DOHH2 (cell line): ENCODE measurements around the gene ACBD7.

Experiments
- CTCF ChIP-seq: fragments of 200-600 bp; sonication (generic); IDR thresholded peaks from one replicate; pipeline ENCODE4 v1.5.1; 2014; ENCODE audit warnings: antibody characterized with exemption, mild to moderate bottlenecking, low read depth, low read length; ENCODE audit not compliant: poor library complexity, severe bottlenecking
- EZH2phosphoT487 ChIP-seq: fragments of 200-600 bp; sonication (generic); IDR thresholded peaks from 2 replicates; pipeline ENCODE4 v1.6.1; 2017; ENCODE audit warnings: borderline replicate concordance, mild to moderate bottlenecking, antibody characterized with exemption, low read length, moderate library complexity, mixed read lengths

- TF ChIP-seq CTCF (no peak), EZH2phosphoT487 (no peak)
Observed at GRCh38 chr10:15099886-15100285, 11.3 kb upstream of the ACBD7 start.
